GM12891 (cell line): ENCODE data around the gene UQCC2.

Experiments
- DNase-seq: peaks from one replicate; pipeline ENCODE4 v3.0.0; 2011; ENCODE audit warnings: low spot score; ENCODE audit not compliant: insufficient read length
- FAIRE-seq: peaks from 2 replicates; lab custom pipeline; 2011; peaks lifted over from hg19 to GRCh38; lab: Jason Lieb, UNC
- PAX5 ChIP-seq: IDR thresholded peaks from 2 replicates; pipeline ENCODE4 v1.6.1; 2011; ENCODE audit warnings: low read length, moderate library complexity, mild to moderate bottlenecking; ENCODE audit not compliant: insufficient read depth, severe bottlenecking
- POLR2A ChIP-seq: IDR thresholded peaks from 2 replicates; pipeline ENCODE4 v1.6.1; 2011; ENCODE audit warnings: low read depth, low read length, control low read depth
- POLR2AphosphoS5 ChIP-seq: IDR thresholded peaks from 2 replicates; pipeline ENCODE4 v1.6.1; 2011; ENCODE audit warnings: low read depth, low read length, control low read depth
- POU2F2 ChIP-seq: IDR thresholded peaks from 2 replicates; pipeline ENCODE4 v1.6.1; 2011; ENCODE audit warnings: low read depth, mild to moderate bottlenecking, control low read depth, low read length, moderate library complexity
- SPI1 ChIP-seq: IDR thresholded peaks from 2 replicates; pipeline ENCODE4 v1.6.1; 2011; ENCODE audit warnings: low read depth, low read length, control low read depth
- TAF1 ChIP-seq: IDR thresholded peaks from 2 replicates; pipeline ENCODE4 v1.6.1; 2011; ENCODE audit warnings: low read depth, low read length, control low read depth

The UQCC2 gene

GRCh38 chr6:33733709-33734007 is 22.2 kb upstream of the UQCC2 start:
- DNase-seq: no peak
- FAIRE-seq: no peak
- TF ChIP-seq POLR2A (no peak), SPI1 (no peak), TAF1 (no peak), POLR2AphosphoS5 (no peak), POU2F2 (no peak), PAX5 (no peak)

DNA sequence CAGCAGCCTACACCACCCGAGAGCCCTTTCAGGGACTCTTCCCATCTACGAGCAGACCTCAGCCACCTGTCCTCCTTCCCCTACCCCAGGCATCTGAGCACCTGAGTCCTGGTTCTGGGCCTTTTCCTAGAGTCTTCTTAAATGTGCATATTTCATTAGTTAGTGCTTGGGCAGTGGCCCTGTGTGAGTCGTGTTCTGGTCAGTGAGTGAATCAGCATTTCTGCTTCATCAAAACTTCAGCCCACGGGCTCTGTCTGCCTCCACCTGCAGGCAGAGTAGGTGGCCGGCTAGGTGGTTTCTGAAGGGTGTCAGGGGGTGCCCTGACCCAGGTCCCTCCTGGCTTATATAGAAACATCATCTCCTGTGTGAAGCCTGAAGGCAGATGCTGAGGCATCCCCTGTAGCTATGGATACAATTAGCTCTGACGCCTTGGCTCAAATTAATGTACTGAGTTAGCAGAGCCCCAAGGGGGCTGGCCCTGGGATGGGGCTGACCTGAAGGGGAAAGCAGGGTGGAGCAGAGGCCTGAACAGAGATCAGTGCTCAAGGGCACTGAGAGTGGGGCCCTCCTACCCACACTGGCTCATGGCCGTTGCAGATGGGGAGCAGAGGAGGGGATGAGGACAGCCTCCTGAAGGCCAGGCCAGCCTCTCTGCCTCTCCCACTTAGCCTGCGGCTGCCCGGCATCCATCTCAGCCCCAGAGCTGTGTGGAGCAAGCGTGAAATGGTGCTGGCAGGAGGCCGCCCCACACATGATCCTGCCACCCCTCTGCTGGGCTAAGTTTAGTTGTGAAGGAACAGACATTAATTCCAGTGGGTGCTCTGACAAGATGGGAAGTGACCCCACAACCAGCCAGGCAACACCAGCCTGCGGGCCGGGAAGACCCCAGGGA is 21.6 kb upstream of the UQCC2 start:
- TF ChIP-seq POU2F2 (no peak), POLR2AphosphoS5 (no peak), TAF1 (no peak), POLR2A (no peak), PAX5 (no peak), SPI1 (no peak)
- FAIRE-seq (no peak), DNase-seq (no peak)

DNA sequence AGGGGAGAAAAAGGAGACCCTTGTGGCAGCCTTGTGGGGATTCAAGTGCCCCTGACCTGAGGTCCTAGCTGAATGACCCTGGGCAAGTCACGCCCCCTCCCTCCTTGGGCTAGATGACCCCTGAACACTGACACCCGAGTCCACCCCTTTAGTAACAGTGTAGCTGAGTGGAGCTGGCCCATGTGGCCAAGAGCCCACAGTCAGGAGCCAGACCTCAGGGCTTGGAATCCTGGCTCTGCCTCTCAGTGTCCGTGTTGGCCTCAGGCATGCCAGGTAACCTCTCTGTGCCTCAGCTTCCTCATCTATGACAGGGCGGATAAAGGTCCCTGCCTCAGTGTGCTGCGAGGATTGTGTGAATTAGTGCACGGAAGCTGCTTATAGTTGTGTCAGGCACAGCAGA is 20.9 kb upstream of the UQCC2 start:
- FAIRE-seq (no peak), DNase-seq (no peak)
- no peak for TF ChIP-seq PAX5
- TF ChIP-seq POU2F2: no peak
- no peak for TF ChIP-seq POLR2AphosphoS5
- TF ChIP-seq SPI1: no peak
- no peak for TF ChIP-seq POLR2A
- TF ChIP-seq TAF1: no peak

DNA sequence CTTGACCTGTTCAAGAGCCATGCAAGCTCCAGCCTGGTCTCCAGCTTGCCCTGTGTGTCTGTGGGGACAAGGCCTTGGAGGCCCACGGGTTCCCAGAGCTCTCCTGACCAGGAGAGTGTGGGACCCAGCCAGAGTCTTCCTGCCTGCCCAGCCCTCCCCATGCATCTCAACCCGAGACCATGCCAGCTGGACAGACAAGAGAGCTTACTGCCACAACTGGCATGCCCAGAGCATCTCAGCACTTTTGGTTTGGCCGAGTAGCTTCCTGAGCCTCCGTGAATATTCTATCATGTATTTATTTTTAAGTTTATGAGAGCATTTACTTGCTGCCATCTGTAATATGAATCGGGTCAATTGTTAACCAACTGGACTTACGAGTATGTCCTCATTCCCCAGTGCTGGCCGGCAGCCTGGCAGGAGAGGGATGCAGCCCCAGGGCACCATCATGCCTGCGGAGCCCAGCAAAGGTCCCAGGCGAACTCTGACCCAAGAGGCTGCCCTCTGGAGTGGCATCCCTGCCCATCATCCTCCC is 20.3 kb upstream of the UQCC2 start:
- DNase-seq (no peak), FAIRE-seq (no peak)
- TF ChIP-seq POLR2AphosphoS5 (no peak), SPI1 (no peak), POLR2A (no peak), TAF1 (no peak), PAX5 (no peak), POU2F2 (no peak)

GRCh38 chr6:33731035-33731434 is 19.5 kb upstream of the UQCC2 start:
- FAIRE-seq (no peak), DNase-seq (no peak)
- TF ChIP-seq POLR2AphosphoS5 (no peak), PAX5 (no peak), POLR2A (no peak), SPI1 (no peak), TAF1 (no peak), POU2F2 (no peak)

- no peak for DNase-seq
- TF ChIP-seq PAX5: no peak
- TF ChIP-seq POU2F2: no peak
- TF ChIP-seq POLR2AphosphoS5: no peak
- TF ChIP-seq POLR2A: no peak
- no peak for TF ChIP-seq TAF1
- TF ChIP-seq SPI1: no peak
- no peak for FAIRE-seq
Observed at GRCh38 chr6:33730611-33731010, 19.1 kb upstream of the UQCC2 start.

GRCh38 chr6:33729059-33729458 is 17.6 kb upstream of the UQCC2 start:
- no peak for DNase-seq
- TF ChIP-seq POU2F2 (no peak), TAF1 (no peak), POLR2AphosphoS5 (no peak), POLR2A (no peak), PAX5 (no peak), SPI1 (no peak)
- FAIRE-seq: no peak

GRCh38 chr6:33728438-33728837 is 16.9 kb upstream of the UQCC2 start:
- no peak for TF ChIP-seq TAF1
- TF ChIP-seq SPI1: no peak
- TF ChIP-seq PAX5: no peak
- no peak for TF ChIP-seq POLR2A
- TF ChIP-seq POU2F2: no peak
- no peak for TF ChIP-seq POLR2AphosphoS5
- DNase-seq: no peak
- FAIRE-seq: no peak

- DNase-seq: no peak
- no peak for TF ChIP-seq POLR2A
- TF ChIP-seq POU2F2: no peak
- no peak for TF ChIP-seq SPI1
- TF ChIP-seq TAF1: no peak
- TF ChIP-seq POLR2AphosphoS5: no peak
- no peak for TF ChIP-seq PAX5
- no peak for FAIRE-seq
Observed at GRCh38 chr6:33727932-33728331, 16.4 kb upstream of the UQCC2 start.

DNA sequence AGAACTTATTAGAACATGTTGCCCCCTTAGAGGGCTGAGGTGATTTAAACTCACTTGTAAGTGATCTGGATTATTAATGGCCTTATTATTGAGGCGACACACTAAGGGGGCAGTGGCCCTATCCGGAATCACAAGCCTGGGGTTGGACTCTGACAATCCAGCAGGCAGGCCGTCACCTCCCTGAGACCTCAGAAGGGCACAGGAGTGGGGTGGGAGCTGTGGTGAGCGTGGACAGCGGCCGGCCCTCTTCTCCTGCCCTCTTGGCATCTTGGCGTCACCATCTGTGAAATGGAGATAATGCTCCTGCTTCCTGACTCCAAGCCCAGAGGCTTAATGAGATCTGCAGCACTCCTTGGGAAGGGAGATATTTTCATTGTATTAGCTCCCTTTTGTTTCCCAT is 15.6 kb upstream of the UQCC2 start:
- no peak for TF ChIP-seq POLR2AphosphoS5
- TF ChIP-seq PAX5: no peak
- TF ChIP-seq POLR2A: no peak
- no peak for TF ChIP-seq POU2F2
- TF ChIP-seq TAF1: no peak
- no peak for TF ChIP-seq SPI1
- no peak for DNase-seq
- FAIRE-seq: no peak
